ENCODE results near the gene GLB1L2. TPM values are rescaled to one million over a fixed set of nuclear protein-coding genes. Genes with fewer than 3 reads are reported as not detected.
"Not testable (repeated sequence)": the region's sequence is repeated elsewhere in the genome, so short reads cannot be mapped to it uniquely, and the experiment has no call there.

GLB1L2 gene
- total and polyA plus RNA-seq, 3 donors from 2014 or later = 18.5 to 29.9 (median 29.1) TPM

GRCh38 chr11:134312807-134313206, 19.0 kb upstream of the GLB1L2 start:
- Histone ChIP-seq H3K27ac (no peak overlapping the region), H3K36me3 (ENCODE audit: low read depth, missing control alignments) (no peaks in the 10 kb centered on the region), H3K4me1 (no peaks in the 10 kb centered on the region), H3K9me3 (no peaks in the 10 kb centered on the region), H3K4me3 (no peak overlapping the region), H3K27me3 (no peaks in the 10 kb centered on the region)
- DNase-seq = no peak
- WGBS, 2 donors = 87% methylated on average over 5 of the region's 5 CpGs; no CpG with 5 or more reads in 1 of the 2 donors
- TF ChIP-seq CTCF (IDR thresholded peaks at IDR 0.05) = no peak
- no peak for TF ChIP-seq POLR2A (IDR thresholded peaks at IDR 0.05)
- intact Hi-C loops (cut with DNase I; ENCODE audit: low total_unique reads) = no loop called here

- TF ChIP-seq CTCF (IDR thresholded peaks at IDR 0.05) (no peak), POLR2A (IDR thresholded peaks at IDR 0.05) (no peak)
- 88 to 93% methylated on average over 10 of the region's 10 CpGs for WGBS, 2 donors
- H3K27ac ChIP-seq = no peak overlapping the region
- H3K4me3 ChIP-seq = no peak overlapping the region
- intact Hi-C loops (cut with DNase I; ENCODE audit: low total_unique reads) = no loop called here
- DNase-seq = no peak
- no peaks in the 10 kb centered on the region for H3K36me3 ChIP-seq (ENCODE audit: low read depth, missing control alignments)
- H3K27me3 ChIP-seq = no peaks in the 10 kb centered on the region
- no peaks in the 10 kb centered on the region for H3K4me1 ChIP-seq
- H3K9me3 ChIP-seq = no peaks in the 10 kb centered on the region
These were observed 18.4 kb upstream of the GLB1L2 start for GRCh38 chr11:134313379-134313778.

GRCh38 chr11:134313821-134314607, 17.8 kb upstream of the GLB1L2 start:
- Histone ChIP-seq H3K27ac (no peak overlapping the region), H3K36me3 (ENCODE audit: low read depth, missing control alignments) (no peaks in the 10 kb centered on the region), H3K4me3 (no peak overlapping the region), H3K9me3 (no peaks in the 10 kb centered on the region), H3K4me1 (no peaks in the 10 kb centered on the region), H3K27me3 (no peaks in the 10 kb centered on the region)
- TF ChIP-seq POLR2A (IDR thresholded peaks at IDR 0.05) (no peak), CTCF (IDR thresholded peaks at IDR 0.05) (no peak)
- intact Hi-C loops (cut with DNase I; ENCODE audit: low total_unique reads) = no loop called here
- 81 to 85% methylated on average over 9 of the region's 9 CpGs for WGBS, 2 donors
- no peak for DNase-seq

DNA sequence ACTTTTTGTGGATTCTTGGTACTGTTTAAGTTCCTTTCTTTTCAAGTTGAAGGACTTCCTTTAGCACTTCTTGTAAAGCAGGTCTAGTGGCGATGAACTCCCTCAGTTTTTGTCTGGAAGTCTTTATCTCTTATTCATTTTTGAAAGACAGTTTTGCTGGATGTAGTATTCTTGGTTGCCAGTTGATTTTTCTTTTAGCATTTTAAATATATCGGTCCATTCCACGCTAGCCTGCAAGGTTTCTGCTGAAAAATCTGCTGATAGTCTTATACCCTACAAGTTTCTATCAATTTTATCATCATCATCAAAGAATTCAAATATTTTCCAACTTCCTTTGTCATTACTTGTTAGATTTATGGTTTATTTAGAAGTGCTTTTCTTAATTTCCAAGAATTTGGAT, 14.7 kb upstream of the GLB1L2 start:
- intact Hi-C loops (cut with DNase I; ENCODE audit: low total_unique reads) = no loop called here

GRCh38 chr11:134321373-134321772, 10.4 kb upstream of the GLB1L2 start:
- H3K36me3 ChIP-seq (ENCODE audit: low read depth, missing control alignments); H3K27ac ChIP-seq; H3K27me3 ChIP-seq; H3K4me1 ChIP-seq; DNase-seq; H3K9me3 ChIP-seq; H3K4me3 ChIP-seq: not testable (repeated sequence)
- intact Hi-C loops (cut with DNase I; ENCODE audit: low total_unique reads) = loop anchor here (10.0 kb wide), 1 partner anchor 47 kb away; the partner anchor contains the start of gene GLB1L3
- WGBS, 2 donors = 77 to 100% methylated on average over 2 of the region's 2 CpGs

More for the DNA sequence above, 14.7 kb upstream of the GLB1L2 start:
- no peak overlapping the region for H3K27ac ChIP-seq
- H3K4me1 ChIP-seq = no peaks in the 10 kb centered on the region
- H3K36me3 ChIP-seq (ENCODE audit: low read depth, missing control alignments) = no peaks in the 10 kb centered on the region
- TF ChIP-seq CTCF (IDR thresholded peaks at IDR 0.05) (no peak), POLR2A (IDR thresholded peaks at IDR 0.05) (no peak)
- H3K27me3 ChIP-seq = no peaks in the 10 kb centered on the region
- DNase-seq = no peak
- H3K9me3 ChIP-seq = no peaks in the 10 kb centered on the region
- WGBS, 2 donors = 95 to 96% methylated on average over 3 of the region's 3 CpGs
- H3K4me3 ChIP-seq = no peak overlapping the region

Measured in testis (tissue), 3 donors.